ENCODE measurements around the gene ATP5PF. TPM values are rescaled to one million over a fixed set of nuclear protein-coding genes. Genes with fewer than 3 reads are reported as not detected.

Gene ATP5PF
- total RNA-seq, 1 donor from 2014 or later, result 969 TPM

DNA sequence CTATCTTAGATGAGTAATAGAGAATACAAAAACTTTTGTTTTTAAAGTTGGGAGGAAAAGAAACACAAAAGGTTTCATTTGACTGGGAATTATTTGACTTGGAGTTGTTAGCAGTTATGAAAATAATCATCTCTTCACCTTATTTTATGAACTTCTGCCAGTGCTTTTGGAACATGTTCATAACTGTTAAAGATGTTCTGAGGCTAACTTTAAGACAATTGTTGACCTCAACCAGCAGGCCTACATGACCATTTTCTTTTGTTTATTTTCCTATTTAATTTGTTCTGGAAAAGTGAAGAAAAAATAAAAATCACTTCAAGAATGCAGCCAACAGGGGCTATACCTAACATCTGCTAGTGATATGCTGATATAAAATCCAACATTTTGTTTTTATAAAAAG, 58.3 kb downstream of the ATP5PF start:
- intact Hi-C loops (cut with DNase I), result no loop called here
- DNase-seq (ENCODE audit: missing footprints) (no peak), ATAC-seq (no peak)

Other genes with a start within 250 kb of the ATP5PF start
- 59.4 TPM for gene MRPL39, start 127.4 kb downstream of the ATP5PF start, total RNA-seq
- gene JAM2, start 95.6 kb downstream of the ATP5PF start, total RNA-seq, result 38.2 TPM
- gene GABPA, start 68 bp upstream of the ATP5PF start, total RNA-seq, result 18.3 TPM

Data from Right ventricle myocardium inferior (tissue), 1 donor.